GM19468 (cell line): Measurements from ENCODE around the gene HDAC11.
"Not testable (repeated sequence)": the region's sequence is repeated elsewhere in the genome, so short reads cannot be mapped to it uniquely, and the experiment has no call there.

ENCODE experiments used
- ATAC-seq: cut with Tn5 transposase; IDR thresholded peaks from one replicate; pipeline ENCODE4 v1.9.1; 2021; ENCODE audit warnings: mild to moderate bottlenecking, moderate library complexity, moderate number of reproducible peaks; ENCODE audit not compliant: unreplicated experiment; ENCODE audit errors: extremely low read depth

Gene HDAC11

DNA sequence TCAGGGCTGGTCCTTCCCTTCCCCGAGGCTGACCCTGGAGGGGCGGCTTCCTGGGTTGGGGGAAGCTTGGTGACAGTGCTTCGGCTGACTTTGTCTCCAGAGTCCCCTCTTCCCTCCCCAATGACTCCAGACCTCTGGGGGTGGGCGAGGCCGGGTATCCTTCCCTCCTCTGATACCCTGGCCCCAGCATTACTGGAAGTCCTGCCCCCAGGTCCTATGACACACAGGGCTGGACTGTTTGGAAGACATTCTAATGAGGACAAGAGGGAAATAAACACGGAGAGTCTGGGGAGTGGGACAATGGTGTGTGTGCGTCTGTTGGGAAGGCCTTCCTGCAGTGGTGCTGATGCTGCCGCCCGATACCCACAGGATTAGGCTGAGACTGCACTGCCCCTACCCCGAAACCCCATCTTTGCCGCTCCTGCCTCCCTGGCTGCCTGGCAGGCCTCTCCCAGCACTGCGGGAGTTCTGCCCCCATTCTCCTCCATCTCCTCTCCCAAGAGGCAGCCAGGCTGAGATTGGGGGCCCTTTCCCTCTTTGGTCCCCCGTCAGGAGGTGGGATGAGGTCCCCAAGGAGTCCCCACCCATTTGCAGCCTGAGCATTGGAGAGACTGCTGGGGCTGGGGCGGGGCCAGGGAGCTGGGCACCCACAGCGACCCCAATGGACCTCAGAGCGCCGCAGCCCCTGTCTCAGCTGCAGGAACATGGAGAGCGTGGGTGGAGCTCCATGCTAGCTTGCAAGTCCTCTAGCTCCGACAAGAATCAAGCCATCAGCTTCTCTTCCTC is 39.1 kb downstream of the HDAC11 start:
- no peak for ATAC-seq

GRCh38 chr3:13520326-13520880 is 40.3 kb downstream of the HDAC11 start:
- no peak for ATAC-seq

DNA sequence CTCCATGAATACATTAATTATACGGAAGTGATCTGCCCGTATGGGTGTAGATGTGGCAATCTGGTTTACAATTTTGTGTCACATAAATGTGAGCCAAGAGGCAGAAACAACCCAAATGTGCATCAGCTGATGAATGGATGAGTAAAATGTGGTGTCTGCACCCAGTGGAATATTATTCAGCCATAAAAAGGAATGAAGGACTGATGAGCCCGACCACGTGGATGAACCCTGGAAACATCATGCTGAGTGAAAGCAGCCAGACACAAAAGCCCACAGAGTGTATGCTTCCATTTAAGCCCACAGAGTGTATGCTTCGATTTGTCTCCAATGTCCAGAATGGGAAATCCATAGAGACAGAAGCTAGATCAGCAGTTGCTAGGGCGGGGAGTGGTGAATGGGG is 41.2 kb downstream of the HDAC11 start:
- ATAC-seq = no peak

DNA sequence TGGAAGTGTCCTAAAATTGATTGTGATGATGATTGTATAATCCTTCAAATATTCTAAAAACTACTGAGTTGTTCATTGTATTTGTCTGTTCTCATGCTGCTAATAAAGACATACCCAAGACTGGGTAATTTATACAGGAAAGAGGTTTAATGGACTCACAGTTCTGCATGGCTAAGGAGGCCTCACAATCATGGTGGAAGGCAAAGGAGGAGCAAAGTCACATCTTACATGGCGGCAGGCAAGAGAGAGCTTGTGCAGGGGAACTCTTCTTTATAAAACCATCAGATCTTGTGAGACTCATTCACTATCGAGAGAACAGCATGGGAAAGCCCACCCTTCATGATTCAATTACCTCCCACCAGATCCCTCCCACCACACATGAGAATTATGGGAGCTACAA is 41.6 kb downstream of the HDAC11 start:
- ATAC-seq = not testable (repeated sequence)

GRCh38 chr3:13522236-13522635 is 42.1 kb downstream of the HDAC11 start:
- no peak for ATAC-seq

GRCh38 chr3:13524979-13525669 is 45.0 kb downstream of the HDAC11 start:
- no peak for ATAC-seq

DNA sequence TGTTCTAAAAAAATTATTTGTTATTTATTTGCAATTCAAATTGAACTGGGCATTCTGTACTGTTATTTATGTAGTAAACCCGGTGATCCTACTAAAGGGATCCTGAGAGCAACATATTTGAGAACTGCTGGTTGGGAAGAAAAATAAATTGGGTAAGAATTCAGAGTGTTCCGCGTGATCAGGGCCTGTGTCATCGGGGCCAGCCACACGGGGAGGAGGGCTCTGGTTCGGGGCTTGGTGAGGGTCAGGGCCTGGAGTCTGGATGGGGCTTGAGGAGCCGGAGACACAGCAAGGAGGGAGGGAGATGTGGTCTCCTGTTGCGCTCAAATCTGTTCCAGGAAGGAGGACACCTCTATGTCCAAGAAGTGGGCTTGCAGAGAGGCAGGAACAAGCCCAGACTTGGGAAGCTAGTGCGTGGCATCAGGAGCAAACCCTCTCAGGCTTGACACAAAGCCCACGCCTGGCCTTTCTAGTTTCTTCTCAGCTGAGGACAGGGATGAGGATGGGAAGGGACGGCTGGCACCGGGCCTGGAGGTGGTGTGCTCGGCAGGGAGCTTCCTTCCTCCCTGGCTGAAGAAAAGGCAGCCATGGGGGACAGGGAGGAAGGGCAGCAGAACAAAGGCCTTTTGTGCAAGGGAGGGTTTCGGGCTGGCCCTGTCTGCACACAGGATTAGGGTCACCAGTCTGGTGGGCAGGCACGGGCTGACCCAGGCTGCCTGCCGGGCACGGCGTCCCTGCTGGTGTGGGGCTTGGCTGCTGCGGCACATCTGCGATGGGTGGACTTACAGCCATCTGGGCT is 45.9 kb downstream of the HDAC11 start:
- ATAC-seq = no peak

DNA sequence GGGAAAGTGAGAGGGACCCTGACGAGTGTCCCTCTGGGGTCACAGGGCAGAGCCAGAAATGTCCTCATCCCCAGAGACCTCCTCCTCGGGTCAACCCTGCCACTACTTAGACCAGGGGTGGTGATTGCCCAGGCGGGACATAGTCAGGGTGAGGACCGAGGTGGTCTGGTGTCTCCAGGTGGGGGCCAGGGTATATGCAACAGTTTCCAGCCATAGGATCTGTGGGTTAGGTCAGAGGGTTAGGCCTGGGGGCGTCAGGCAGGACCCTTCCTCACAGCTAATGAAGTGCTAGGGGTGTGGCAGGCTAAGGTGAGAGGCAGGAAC is 46.5 kb downstream of the HDAC11 start:
- ATAC-seq = no peak

GRCh38 chr3:13528217-13528867 is 48.2 kb downstream of the HDAC11 start:
- ATAC-seq = no peak

GRCh38 chr3:13529196-13530112 is 49.3 kb downstream of the HDAC11 start:
- no peak for ATAC-seq

DNA sequence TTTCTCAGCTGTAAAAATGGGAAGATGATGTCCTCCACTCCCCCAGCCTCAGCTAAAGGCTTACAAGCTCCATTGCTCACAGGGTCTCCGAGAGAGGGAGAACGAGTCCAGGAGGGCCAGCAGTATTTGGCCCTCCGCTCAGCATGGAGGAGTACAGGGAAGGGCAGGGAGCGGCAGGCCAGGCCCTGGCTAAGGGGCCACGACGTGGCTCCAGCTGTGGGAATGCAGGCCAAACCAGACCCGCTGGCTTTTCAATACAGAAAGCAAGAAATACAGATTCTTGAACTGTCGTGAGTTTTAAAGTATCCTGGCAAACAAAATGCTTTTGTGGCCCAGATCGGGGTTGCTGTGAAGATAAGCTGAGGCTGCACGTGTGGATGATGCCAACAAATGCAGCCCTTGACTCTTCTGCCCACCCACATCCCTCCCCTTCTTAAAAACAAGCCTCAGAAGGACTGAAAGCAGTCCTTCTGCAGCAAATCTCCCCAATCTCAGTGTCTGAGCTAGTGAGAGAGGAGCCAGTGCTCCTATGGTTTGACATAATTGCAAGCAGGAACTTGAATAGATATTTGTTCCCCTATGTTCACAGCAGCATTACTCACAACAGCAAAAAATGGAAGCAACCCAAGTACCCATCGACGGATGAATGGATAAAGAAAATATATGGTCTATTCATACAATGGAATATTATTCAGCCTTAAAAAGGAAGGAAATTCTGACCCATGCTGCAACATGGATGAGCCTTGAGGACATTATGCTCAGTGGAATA is 50.3 kb downstream of the HDAC11 start:
- no peak for ATAC-seq

DNA sequence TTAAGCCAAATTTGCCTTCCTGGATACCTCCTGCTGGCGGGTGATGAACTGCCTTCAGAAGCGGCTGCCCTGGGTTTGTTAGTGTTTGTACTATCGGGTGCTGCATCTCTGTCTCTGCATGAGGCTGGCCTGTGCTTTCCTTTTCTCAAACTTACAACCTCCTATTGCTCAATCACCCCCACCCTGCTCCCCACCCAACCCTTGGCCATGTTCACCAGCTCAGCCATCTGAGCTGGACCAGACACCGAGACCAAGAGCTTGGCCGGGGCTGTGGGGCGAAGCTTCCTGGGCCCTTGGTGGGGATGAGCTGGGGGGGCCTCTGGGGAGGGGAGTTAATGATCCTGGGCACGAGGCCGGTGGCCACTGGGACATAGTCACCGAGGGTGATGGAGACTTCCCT is 52.0 kb downstream of the HDAC11 start:
- ATAC-seq = no peak

DNA sequence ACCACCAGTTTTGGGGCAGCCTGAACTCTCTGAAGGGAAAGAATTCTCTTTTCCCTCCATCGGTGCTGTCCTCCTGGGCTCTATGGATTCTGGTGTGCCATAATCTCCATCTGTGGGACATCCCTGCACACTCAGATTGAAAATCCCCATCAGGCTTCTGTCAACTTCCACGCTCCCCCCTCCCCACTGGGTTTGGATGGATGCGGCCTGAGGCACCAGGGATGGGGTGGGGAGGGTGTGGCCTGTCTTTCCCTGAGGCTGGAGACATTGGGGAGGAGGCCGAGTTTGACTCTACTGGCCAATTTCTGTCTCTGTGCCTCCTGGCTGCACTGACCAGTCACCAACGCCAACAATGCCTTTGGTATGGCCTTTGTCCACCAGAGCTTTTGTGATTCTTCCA is 52.5 kb downstream of the HDAC11 start:
- no peak for ATAC-seq

- ATAC-seq = no peak
Observed at GRCh38 chr3:13533885-13534301, 53.8 kb downstream of the HDAC11 start.

- no peak for ATAC-seq
Observed at GRCh38 chr3:13535526-13535875, 55.4 kb downstream of the HDAC11 start.

DNA sequence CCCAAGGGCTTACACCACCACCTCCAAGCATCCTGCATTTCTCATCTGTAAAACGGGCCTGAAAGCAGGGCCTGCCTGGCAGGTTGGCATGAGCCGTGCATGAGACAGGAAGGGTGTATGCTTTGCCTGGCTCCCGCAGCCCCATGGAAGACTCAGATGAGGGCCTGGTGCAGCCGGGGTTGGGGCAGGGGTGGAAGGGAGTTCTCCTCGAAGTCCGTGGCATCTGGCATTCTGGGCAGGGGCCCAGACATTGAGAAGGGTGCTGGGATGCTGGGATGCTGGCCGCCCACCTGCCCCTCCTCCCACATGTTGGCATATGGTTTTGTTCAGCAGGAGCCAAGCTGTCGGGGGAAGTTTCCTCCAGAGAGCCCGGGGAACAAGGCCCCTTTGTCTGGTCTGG is 55.8 kb downstream of the HDAC11 start:
- no peak for ATAC-seq

DNA sequence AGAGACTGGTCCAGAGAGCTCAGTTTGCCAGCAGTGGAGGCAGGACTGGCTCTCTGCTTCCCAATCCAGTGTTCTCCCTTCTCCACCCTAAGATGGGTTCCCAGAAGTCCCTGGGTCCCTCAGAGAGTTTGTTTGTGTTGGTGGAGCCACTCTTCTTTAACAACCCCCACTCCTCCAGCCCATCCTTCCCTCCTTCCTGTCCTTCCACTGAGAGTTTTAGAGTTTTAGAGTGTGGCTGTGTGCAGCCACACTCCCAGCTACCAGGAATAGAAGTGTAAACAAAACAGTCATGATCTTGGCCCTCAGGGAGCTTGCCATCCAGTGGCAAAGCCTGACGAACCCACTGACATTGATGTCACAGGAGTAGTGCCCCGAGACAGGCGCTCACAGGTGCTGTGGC is 56.3 kb downstream of the HDAC11 start:
- ATAC-seq = no peak

DNA sequence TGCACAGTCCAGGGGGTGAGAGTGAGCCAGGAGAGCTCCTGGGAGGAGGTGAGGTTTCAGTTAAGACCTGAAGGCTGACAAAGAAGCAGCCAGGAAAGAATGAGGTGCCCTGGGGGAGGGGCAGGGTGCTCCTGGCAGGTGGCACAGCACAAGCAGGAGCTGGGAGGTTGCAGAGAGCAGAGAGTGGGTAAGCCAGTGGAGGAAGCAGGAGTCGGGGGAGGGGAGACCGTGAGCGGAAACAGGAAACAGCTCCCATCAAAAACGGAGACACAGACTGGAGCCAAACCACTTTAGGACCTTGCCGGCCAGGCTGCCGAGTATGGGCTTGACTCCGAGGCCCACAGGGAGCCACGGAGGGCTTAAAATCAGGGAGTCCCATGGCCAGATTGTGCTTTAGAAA is 56.7 kb downstream of the HDAC11 start:
- ATAC-seq = no peak
